ENCODE measurements around the gene BTBD9. TPM values are rescaled to one million over a fixed set of nuclear protein-coding genes. Genes with fewer than 3 reads are reported as not detected.

BTBD9 gene
- total RNA-seq, 1 experiment from 2014 or later: 8.9 TPM

DNA sequence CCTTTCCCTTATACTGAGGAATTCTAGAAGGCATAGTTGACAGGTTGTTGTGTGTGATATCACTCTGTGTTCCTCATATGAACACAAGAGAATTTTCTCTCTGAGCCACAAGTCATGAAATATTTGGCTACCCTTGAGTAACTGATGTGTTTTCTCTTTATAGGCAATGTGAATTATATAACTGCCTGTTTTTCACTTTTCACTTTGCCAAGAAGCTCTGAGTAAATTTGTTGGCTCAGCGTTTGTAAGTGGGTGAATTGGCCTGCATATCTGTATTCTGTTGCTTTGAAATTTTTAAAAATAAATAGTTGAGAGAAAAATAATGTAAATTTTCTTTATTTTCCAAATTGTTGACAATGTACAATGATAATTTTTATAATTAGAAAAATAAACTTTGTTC lies 5.2 kb upstream of the BTBD9 start:
- H4K20me1 ChIP-seq (ENCODE audit: control insufficient read depth, insufficient read depth, insufficient read length): no peaks in the 10 kb centered on the region
- no peak overlapping the region for H2BK5ac ChIP-seq (ENCODE audit: insufficient read length, low read length)
- H2AFZ ChIP-seq (ENCODE audit: low read length): no peak overlapping the region
- no peak overlapping the region for H3K23ac ChIP-seq (ENCODE audit: insufficient read length, low read depth, low read length)
- H3K4ac ChIP-seq (ENCODE audit: low read depth, low read length): no peak overlapping the region
- no peak overlapping the region for H3T11ph ChIP-seq (ENCODE audit: low read length)
- Mint-ChIP-seq H3K27ac (no peak overlapping the region), H3K4me3 (no peak overlapping the region), H3K27me3 (ENCODE audit: low read depth) (no peaks in the 10 kb centered on the region), H3K4me1 (peaks cover 6 to 12% of the 10 kb centered on the region in 2 experiments), H3K9me3 (no peaks in the 10 kb centered on the region), H3K36me3 (ENCODE audit: insufficient read depth in 1 of 3, low read depth in 3 of 3) (no peaks in the 10 kb centered on the region)
- H4K5ac ChIP-seq (ENCODE audit: insufficient read length, low read depth, low read length): no peak overlapping the region
- H3K27me3 ChIP-seq (ENCODE audit: insufficient read depth, low read length): no peaks in the 10 kb centered on the region
- no peaks in the 10 kb centered on the region for H3K79me1 ChIP-seq (ENCODE audit: insufficient read depth, low read depth, low read length, poor library complexity, severe bottlenecking)
- no peak overlapping the region for H3K14ac ChIP-seq (ENCODE audit: insufficient read depth, low read length)
- no peaks in the 10 kb centered on the region for H3K9me3 ChIP-seq (ENCODE audit: control insufficient read depth, low read depth, low read length)
- no peak overlapping the region for H3K56ac ChIP-seq (ENCODE audit: insufficient read length, low read depth, low read length)
- H3K27ac ChIP-seq (ENCODE audit: insufficient read length, low read depth, low read length): no peak overlapping the region
- no peak overlapping the region for H2BK15ac ChIP-seq (ENCODE audit: low read depth, low read length)
- no peak overlapping the region for H2AK5ac ChIP-seq (ENCODE audit: insufficient read length, low read length)
- H2BK12ac ChIP-seq (ENCODE audit: insufficient read length, low read depth, low read length): no peak overlapping the region
- no peak for TF ChIP-seq CTCF (conservative IDR thresholded peaks at IDR 0.05)
- no peaks in the 10 kb centered on the region for H3K23me2 ChIP-seq (ENCODE audit: insufficient read length, low read depth, low read length, poor library complexity, severe bottlenecking)
- no peak for DNase-seq
- H4K8ac ChIP-seq (replicated peaks; ENCODE audit: insufficient read length, low read depth, low read length): no peak overlapping the region
- no peak overlapping the region for H3K18ac ChIP-seq (ENCODE audit: insufficient read length, low read depth, low read length)
- no peak overlapping the region for H4K91ac ChIP-seq (ENCODE audit: insufficient read length, low read depth, low read length)
- no peak overlapping the region for H3K4me2 ChIP-seq (ENCODE audit: insufficient read depth, insufficient read length, low read length)
- no CpG with 5 or more reads among the region's 1 CpG for WGBS (ENCODE audit: extremely low coverage, insufficient read length, low lambda C conversion rate)
- H3K9ac ChIP-seq (ENCODE audit: extremely low read depth, insufficient read length, low read length): no peak overlapping the region
- H3K4me1 ChIP-seq (ENCODE audit: insufficient read depth, low read length): no peaks in the 10 kb centered on the region
- H2BK20ac ChIP-seq (ENCODE audit: low read depth, low read length, poor library complexity, severe bottlenecking): no peak overlapping the region
- no peaks in the 10 kb centered on the region for H3K79me2 ChIP-seq (ENCODE audit: insufficient read depth, low read length)
- no peak overlapping the region for H2BK120ac ChIP-seq (ENCODE audit: low read depth, low read length, poor library complexity, severe bottlenecking)

All from H9 (cell line).